Nucleus accumbens (tissue), 56 donors: ENCODE measurements around the gene MYO10.
A peak's percentile ranks its signal among the peaks of the same experiment; 100 is the strongest.

Experiments
- DNase-seq, 56 donors: peaks; one replicate each; lab custom pipeline; 2025; lab: John Stamatoyannopoulos, UW

The MYO10 gene

GRCh38 chr5:16944816-16945562 is 8.9 kb upstream of the MYO10 start:
- DNase-seq, result no peak

- no peak for DNase-seq
These were observed 8.0 kb upstream of the MYO10 start for GRCh38 chr5:16943846-16944678.

- no peak for DNase-seq
These were observed 1.5 kb upstream of the MYO10 start for GRCh38 chr5:16937503-16938161.

- no peak for DNase-seq
These were observed 926 bp upstream of the MYO10 start for GRCh38 chr5:16936989-16937438.

GRCh38 chr5:16935231-16936149 is 598 bp downstream of the MYO10 start:
- peak in 13 of 56 donors; percentile 6 to 44 (median 28) for DNase-seq

- DNase-seq, result no peak
These were observed 1.4 kb downstream of the MYO10 start for GRCh38 chr5:16934677-16935153.

GRCh38 chr5:16934123-16934522 is 2.0 kb downstream of the MYO10 start:
- peak in 7 of 56 donors; percentile 1 to 23 (median 8) for DNase-seq

GRCh38 chr5:16933337-16933736 is 2.8 kb downstream of the MYO10 start:
- DNase-seq, result no peak

- DNase-seq, result no peak
These were observed 3.7 kb downstream of the MYO10 start for GRCh38 chr5:16932401-16932800.

GRCh38 chr5:16931334-16932110 is 4.6 kb downstream of the MYO10 start:
- no peak for DNase-seq

- DNase-seq, result no peak
These were observed 5.6 kb downstream of the MYO10 start for GRCh38 chr5:16930496-16930895.

GRCh38 chr5:16929831-16930230 is 6.3 kb downstream of the MYO10 start:
- DNase-seq, result no peak

- DNase-seq, result no peak
These were observed 6.7 kb downstream of the MYO10 start for GRCh38 chr5:16929347-16929746.

GRCh38 chr5:16927613-16928012 is 8.5 kb downstream of the MYO10 start:
- no peak for DNase-seq

GRCh38 chr5:16926417-16926816 is 9.7 kb downstream of the MYO10 start:
- no peak for DNase-seq

GRCh38 chr5:16924206-16924605 is 11.9 kb downstream of the MYO10 start:
- no peak for DNase-seq

- DNase-seq, result no peak
These were observed 13.7 kb downstream of the MYO10 start for GRCh38 chr5:16922430-16922829.

GRCh38 chr5:16921211-16921610 is 14.9 kb downstream of the MYO10 start:
- no peak for DNase-seq
